ENCODE results near the gene KIF3C. TPM values are rescaled to one million over a fixed set of nuclear protein-coding genes. Genes with fewer than 3 reads are reported as not detected.

KIF3C gene
- total RNA-seq, 4 donors from 2014 or later: 3.6 to 6.7 (median 4.2) TPM

- intact Hi-C loops (cut with DNase I; ENCODE audit: low total_unique reads): no loop called here
- H3K4me3 ChIP-seq (ENCODE audit: low read depth, poor library complexity, severe bottlenecking): no peak overlapping the region
- TF ChIP-seq POLR2A (IDR thresholded peaks at IDR 0.05): no peak
- no peak for TF ChIP-seq CTCF (IDR thresholded peaks at IDR 0.05)
- no peak for DNase-seq (ENCODE audit: low spot score in 2 of 2)
- WGBS, 2 donors: 61 to 66% methylated on average over 6 of the region's 6 CpGs
These were observed 5.1 kb downstream of the KIF3C start for GRCh38 chr2:25976983-25977741.

GRCh38 chr2:25972049-25972823, 10.1 kb downstream of the KIF3C start:
- WGBS, 2 donors: 81 to 83% methylated on average over 7 of the region's 7 CpGs
- no peak overlapping the region for H3K4me3 ChIP-seq (ENCODE audit: low read depth, poor library complexity, severe bottlenecking)

GRCh38 chr2:25971596-25971995, 10.7 kb downstream of the KIF3C start:
- DNase-seq (ENCODE audit: low spot score in 2 of 2): no peak
- TF ChIP-seq POLR2A (IDR thresholded peaks at IDR 0.05): no peak
- no peak for TF ChIP-seq CTCF (IDR thresholded peaks at IDR 0.05)
- intact Hi-C loops (cut with DNase I; ENCODE audit: low total_unique reads): no loop called here
- no peak overlapping the region for H3K4me3 ChIP-seq (ENCODE audit: low read depth, poor library complexity, severe bottlenecking)
- WGBS, 2 donors: 75 to 94% methylated on average over 3 of the region's 3 CpGs

More at GRCh38 chr2:25972049-25972823, 10.1 kb downstream of the KIF3C start:
- intact Hi-C loops (cut with DNase I; ENCODE audit: low total_unique reads): no loop called here
- DNase-seq (ENCODE audit: low spot score in 2 of 2): no peak
- TF ChIP-seq POLR2A (IDR thresholded peaks at IDR 0.05): no peak
- no peak for TF ChIP-seq CTCF (IDR thresholded peaks at IDR 0.05)

- DNase-seq (ENCODE audit: low spot score in 2 of 2): no peak
- no peak for TF ChIP-seq CTCF (IDR thresholded peaks at IDR 0.05)
- TF ChIP-seq POLR2A (IDR thresholded peaks at IDR 0.05): no peak
- WGBS, 2 donors: 92% methylated on average over 7 of the region's 7 CpGs
- intact Hi-C loops (cut with DNase I; ENCODE audit: low total_unique reads): no loop called here
- no peak overlapping the region for H3K4me3 ChIP-seq (ENCODE audit: low read depth, poor library complexity, severe bottlenecking)
These were observed 15.6 kb downstream of the KIF3C start for GRCh38 chr2:25966531-25967270.

GRCh38 chr2:25964891-25965290, 17.4 kb downstream of the KIF3C start:
- intact Hi-C loops (cut with DNase I; ENCODE audit: low total_unique reads): no loop called here
- no peak for DNase-seq (ENCODE audit: low spot score in 2 of 2)
- no peak overlapping the region for H3K4me3 ChIP-seq (ENCODE audit: low read depth, poor library complexity, severe bottlenecking)
- WGBS, 2 donors: 84 to 89% methylated on average over 7 of the region's 7 CpGs
- TF ChIP-seq CTCF (IDR thresholded peaks at IDR 0.05): no peak
